B cell (primary cell): Measurements from ENCODE around the gene PSMA6. TPM values are rescaled to one million over a fixed set of nuclear protein-coding genes. Genes with fewer than 3 reads are reported as not detected.

Source experiments
- ATAC-seq: fragments of 200-7000 bp; cut with Tn5 transposase; one replicate; pipeline ENCODE4 v1.10.0; 2021; ENCODE audit warnings: low read depth, mild to moderate bottlenecking, moderate number of reproducible peaks, moderate library complexity
- CTCF ChIA-PET: fragments of 350-600 bp; sonication (Branson Sonifier 250); formaldehyde crosslinking; loops from one replicate; lab custom pipeline; 2021; ENCODE audit warnings: antibody characterized with exemption, inconsistent platforms; lab: Charles Lee
- POLR2A ChIA-PET: fragments of 350-600 bp; sonication (Branson Sonifier 250); formaldehyde crosslinking; loops from one replicate; lab custom pipeline; 2021; ENCODE audit warnings: antibody characterized with exemption; lab: Charles Lee
- DNase-seq: peaks from one replicate; pipeline ENCODE4 v3.0.0; 2013
- H2AFZ ChIP-seq: 2 replicates; pipeline ENCODE4 v1.6.1; 2012; ENCODE audit warnings: mild to moderate bottlenecking, low read depth, low read length; ENCODE audit not compliant: insufficient read depth, poor library complexity, severe bottlenecking
- H3K27ac ChIP-seq, 2 donors: 1 replicate in 1 of 2; 2 replicates in 1 of 2; pipeline ENCODE4 v1.5.1; 2012 to 2013; ENCODE audit warnings: low read length in 2 of 2, mild to moderate bottlenecking in 2 of 2, moderate library complexity in 1 of 2
- H3K27me3 ChIP-seq, 4 experiments: fragments of 200-600 bp in 1 of 4; sonication (generic) in 1 of 4; replicated peaks in 1 of 4; 1 replicate in 2 of 4; 2 replicates in 2 of 4; pipeline versions ENCODE4 v1.6.1 to v1.7.0; 2013 to 2016; ENCODE audit warnings: low read length in 3 of 4, mild to moderate bottlenecking in 2 of 4, mixed read lengths in 1 of 4, moderate library complexity in 1 of 4; ENCODE audit not compliant: insufficient read depth in 4 of 4, control insufficient read depth in 3 of 4; ENCODE audit errors: control extremely low read depth in 1 of 4
- H3K36me3 ChIP-seq, 2 experiments: replicated peaks in 1 of 2; 1 replicate in 1 of 2; 2 replicates in 1 of 2; pipeline versions ENCODE4 v1.6.1 to v1.7.1; 2013; ENCODE audit warnings: low read length in 1 of 2; ENCODE audit not compliant: insufficient read depth in 2 of 2, control insufficient read depth in 1 of 2; ENCODE audit errors: control extremely low read depth in 1 of 2, extremely low read depth in 1 of 2
- H3K4me1 ChIP-seq, 2 donors: fragments of 200-600 bp in 1 of 2; sonication (generic) in 1 of 2; 1 replicate in 1 of 2; 2 replicates in 1 of 2; pipeline versions ENCODE4 v1.5.1 to v1.6.1; 2013 to 2017; ENCODE audit warnings: low read length in 2 of 2; ENCODE audit not compliant: control insufficient read depth in 2 of 2, insufficient read depth in 2 of 2
- H3K4me2 ChIP-seq: replicated peaks from 2 replicates; pipeline ENCODE3; 2012; ENCODE audit warnings: mild to moderate bottlenecking, low read depth, low read length; ENCODE audit not compliant: poor library complexity, severe bottlenecking
- H3K4me3 ChIP-seq, 5 experiments: fragments of 200-600 bp in 1 of 5; sonication (generic) in 1 of 5; 1 replicate in 3 of 5; 2 replicates in 2 of 5; pipeline versions ENCODE4 v1.5.1 to v1.7.0; 2011 to 2016; ENCODE audit warnings: low read length in 4 of 5, mild to moderate bottlenecking in 4 of 5, low read depth in 2 of 5, control low read depth in 1 of 5, moderate library complexity in 1 of 5; ENCODE audit not compliant: insufficient read depth in 1 of 5; ENCODE audit errors: control extremely low read depth in 1 of 5, extremely low read depth in 1 of 5
- H3K79me2 ChIP-seq: fragments of 200-600 bp; sonication (generic); one replicate; pipeline ENCODE4 v1.6.0; 2016; ENCODE audit warnings: low read length; ENCODE audit not compliant: control insufficient read depth, insufficient read depth
- H3K9ac ChIP-seq: fragments of 200-600 bp; sonication (generic); 2 replicates; pipeline ENCODE4 v1.6.1; 2017; ENCODE audit warnings: mild to moderate bottlenecking, low read length, moderate library complexity
- H3K9me3 ChIP-seq, 3 donors: one replicate each; pipeline versions ENCODE4 v1.6.1 to v1.7.1; 2013; ENCODE audit warnings: low read length in 2 of 3; ENCODE audit not compliant: control insufficient read depth in 2 of 3, insufficient read depth in 1 of 3; ENCODE audit errors: control extremely low read depth in 1 of 3
- H4K20me1 ChIP-seq: 2 replicates; pipeline ENCODE4 v1.6.0; 2012; ENCODE audit warnings: mild to moderate bottlenecking, low read length; ENCODE audit not compliant: insufficient read depth, control insufficient read depth, poor library complexity, severe bottlenecking
- H3K27ac Mint-ChIP-seq: one replicate; pipeline ENCODE4 v1.8.0; 2021; ENCODE audit warnings: mixed read lengths
- H3K27me3 Mint-ChIP-seq: one replicate; pipeline ENCODE4 v1.8.0; 2021; ENCODE audit warnings: mixed read lengths
- H3K4me1 Mint-ChIP-seq: one replicate; pipeline ENCODE4 v1.8.0; 2021; ENCODE audit warnings: mixed read lengths
- H3K4me3 Mint-ChIP-seq: one replicate; pipeline ENCODE4 v1.8.0; 2021; ENCODE audit warnings: mixed read lengths
- H3K9me3 Mint-ChIP-seq: one replicate; pipeline ENCODE4 v1.8.0; 2022; ENCODE audit warnings: mixed read lengths; ENCODE audit not compliant: insufficient read depth
- CTCF ChIP-seq: fragments of 200-600 bp; IDR thresholded peaks from one replicate; pipeline ENCODE4 v1.8.0; 2022; ENCODE audit warnings: antibody characterized with exemption, mild to moderate bottlenecking
- EZH2 ChIP-seq: IDR thresholded peaks from 2 replicates; pipeline ENCODE4 v1.6.1; 2012; ENCODE audit warnings: borderline replicate concordance, low read depth, mild to moderate bottlenecking, moderate library complexity, low read length; ENCODE audit not compliant: insufficient read depth, poor library complexity, severe bottlenecking
- WGBS: methylation state at CpG from one replicate; pipeline ENCODE4 v1.1.5; 2013; ENCODE audit warnings: missing lambda C conversion rate; ENCODE audit not compliant: insufficient coverage; 5-methylcytosine and 5-hydroxymethylcytosine counted together
- intact Hi-C: fragments of 100-400 bp; cut with micrococcal nuclease; formaldehyde crosslinking; loops from one replicate; pipeline ENCODE4 v1.10.0; 2022
- polyA plus RNA-seq: library from polyadenylated mRNA; depleted of rRNA; stranded (reverse); fragments of >200 nt; gene quantifications from 2 replicates; pipeline ENCODE4 v1.2.3, GENCODE V29; 2012
- total RNA-seq, 2 donors: library from RNA; stranded (reverse); fragments of 120-200 nt in 1 of 2; gene quantifications; 1 replicate in 1 of 2; 2 replicates in 1 of 2; pipeline versions ENCODE4 v1.2.3 to v1.2.4, GENCODE V29; 2013 to 2022

Gene PSMA6
- total and polyA plus RNA-seq, 2 donors (not counting 1 experiment from before 2014, with no cell fraction given), result 47.0 to 70.6 TPM

GRCh38 chr14:35274805-35275204 is 17.4 kb upstream of the PSMA6 start:
- H3K36me3 ChIP-seq, result peaks cover 3 to 17% of the 10 kb centered on the region in 2 experiments
- H3K27me3 Mint-ChIP-seq, result peaks cover 3% of the 10 kb centered on the region
- H3K4me3 Mint-ChIP-seq, result no peak overlapping the region
- ChIA-PET CTCF (interaction anchor here (1.3 to 1.5 kb wide), 2 partner anchors 131 to 137 kb away, joined by 6 read pairs; no protein-coding TSS in a partner anchor), POLR2A (no interaction called here)
- no peak overlapping the region for H3K9ac ChIP-seq
- no peak overlapping the region for H3K4me3 ChIP-seq
- H2AFZ ChIP-seq, result no peak overlapping the region
- DNase-seq, result no peak
- H3K27ac ChIP-seq, result no peak overlapping the region
- no peak for TF ChIP-seq EZH2
- no peak for TF ChIP-seq CTCF
- no peaks in the 10 kb centered on the region for H3K9me3 ChIP-seq
- ATAC-seq, result no peak
- no CpG with 5 or more reads among the region's 2 CpGs for WGBS
- no peak overlapping the region for H3K27ac Mint-ChIP-seq
- no peaks in the 10 kb centered on the region for H3K79me2 ChIP-seq
- no peaks in the 10 kb centered on the region for H3K4me1 ChIP-seq
- no peaks in the 10 kb centered on the region for H3K27me3 ChIP-seq
- intact Hi-C loops, result no loop called here
- no peaks in the 10 kb centered on the region for H4K20me1 ChIP-seq
- H3K9me3 Mint-ChIP-seq, result no peaks in the 10 kb centered on the region
- H3K4me2 ChIP-seq, result no peak overlapping the region
- H3K4me1 Mint-ChIP-seq, result no peaks in the 10 kb centered on the region

GRCh38 chr14:35277179-35277578 is 15.0 kb upstream of the PSMA6 start:
- Histone ChIP-seq H3K9ac (no peak overlapping the region), H2AFZ (no peak overlapping the region), H3K27ac (no peak overlapping the region), H3K36me3 (peaks cover 4 to 15% of the 10 kb centered on the region in 2 experiments), H3K4me1 (no peaks in the 10 kb centered on the region), H4K20me1 (no peaks in the 10 kb centered on the region), H3K27me3 (no peaks in the 10 kb centered on the region), H3K9me3 (no peaks in the 10 kb centered on the region), H3K4me2 (no peak overlapping the region), H3K4me3 (no peak overlapping the region), H3K79me2 (no peaks in the 10 kb centered on the region)
- H3K27me3 Mint-ChIP-seq, result peaks cover 8% of the 10 kb centered on the region
- ChIA-PET CTCF (no interaction called here), POLR2A (no interaction called here)
- no peak overlapping the region for H3K4me3 Mint-ChIP-seq
- no peak for TF ChIP-seq EZH2
- 100% methylated on average over 1 of the region's 4 CpGs for WGBS
- ATAC-seq, result no peak
- H3K4me1 Mint-ChIP-seq, result no peaks in the 10 kb centered on the region
- DNase-seq, result no peak
- H3K27ac Mint-ChIP-seq, result no peak overlapping the region
- intact Hi-C loops, result no loop called here
- no peaks in the 10 kb centered on the region for H3K9me3 Mint-ChIP-seq
